DND-41 (cell line): ENCODE data around the gene PABPN1L.

Experiments
- ATAC-seq: fragments of 200-7000 bp; cut with Tn5 transposase; 3 replicates; pipeline ENCODE4 v1.9.1; 2021; ENCODE audit warnings: low read depth; ENCODE audit not compliant: insufficient read depth
- DNase-seq: peaks from one replicate; pipeline ENCODE4 v3.0.0-alpha.2; 2020
- H2AFZ ChIP-seq: 2 replicates; pipeline ENCODE4 v1.6.0; 2012; ENCODE audit warnings: low read depth, low read length
- H3K27ac ChIP-seq: 2 replicates; pipeline ENCODE4 v1.5.1; 2012; ENCODE audit warnings: low read length, inconsistent platforms
- H3K27me3 ChIP-seq: fragments of 200-600 bp; sonication (generic); 2 replicates; pipeline ENCODE4 v1.6.0; 2012; ENCODE audit warnings: low read length, mild to moderate bottlenecking, inconsistent platforms; ENCODE audit not compliant: insufficient read depth, poor library complexity
- H3K36me3 ChIP-seq: 2 replicates; pipeline ENCODE4 v1.5.1; 2012; ENCODE audit warnings: low read length, inconsistent platforms; ENCODE audit not compliant: insufficient read depth
- H3K4me1 ChIP-seq: 2 replicates; pipeline ENCODE4 v1.5.1; 2012; ENCODE audit warnings: mild to moderate bottlenecking, low read length; ENCODE audit not compliant: insufficient read depth
- H3K4me2 ChIP-seq: 2 replicates; pipeline ENCODE4 v1.6.0; 2012; ENCODE audit warnings: mild to moderate bottlenecking, moderate library complexity, low read length, inconsistent platforms; ENCODE audit not compliant: insufficient read depth
- H3K4me3 ChIP-seq, 2 experiments: fragments of 200-600 bp in 1 of 2; shearing (Covaris generic) in 1 of 2; 2 replicates each; pipeline ENCODE4 v1.5.1; 2012 to 2016; ENCODE audit warnings: inconsistent platforms in 2 of 2, low read length in 2 of 2, mild to moderate bottlenecking in 2 of 2, low read depth in 1 of 2, moderate library complexity in 1 of 2
- H3K79me2 ChIP-seq: 2 replicates; pipeline ENCODE4 v1.6.0; 2012; ENCODE audit warnings: low read length, inconsistent platforms; ENCODE audit not compliant: insufficient read depth
- H3K9ac ChIP-seq: 2 replicates; pipeline ENCODE4 v1.6.0; 2012; ENCODE audit warnings: low read depth, mild to moderate bottlenecking, inconsistent platforms, low read length, moderate library complexity
- H3K9me3 ChIP-seq: 2 replicates; pipeline ENCODE4 v1.5.1; 2012; ENCODE audit warnings: low read length, moderate library complexity, mild to moderate bottlenecking, inconsistent platforms; ENCODE audit not compliant: insufficient read depth, severe bottlenecking
- H4K20me1 ChIP-seq: 2 replicates; pipeline ENCODE4 v1.6.0; 2012; ENCODE audit warnings: low read length; ENCODE audit not compliant: insufficient read depth
- CTCF ChIP-seq: IDR thresholded peaks from 2 replicates; pipeline ENCODE4 v1.5.1; 2012; ENCODE audit warnings: borderline replicate concordance, low read length, moderate library complexity, mild to moderate bottlenecking; ENCODE audit not compliant: poor library complexity, severe bottlenecking; ENCODE audit errors: extremely low read depth
- EZH2 ChIP-seq: IDR thresholded peaks from 3 replicates; pipeline ENCODE4 v1.6.1; 2012; ENCODE audit warnings: borderline replicate concordance, low read depth, mild to moderate bottlenecking, moderate library complexity, low read length, inconsistent platforms; ENCODE audit not compliant: severe bottlenecking

PABPN1L gene

GRCh38 chr16:88900662-88901052, 34.2 kb upstream of the PABPN1L start:
- ATAC-seq: no peak
- Histone ChIP-seq H3K4me2 (no peak overlapping the region), H4K20me1 (peaks cover 3% of the 10 kb centered on the region), H3K79me2 (no peaks in the 10 kb centered on the region), H3K4me1 (no peaks in the 10 kb centered on the region), H3K27ac (no peak overlapping the region), H3K9ac (no peak overlapping the region), H3K36me3 (no peaks in the 10 kb centered on the region), H3K4me3 (no peak overlapping the region), H3K9me3 (no peaks in the 10 kb centered on the region), H3K27me3 (no peaks in the 10 kb centered on the region), H2AFZ (no peak overlapping the region)
- no peak for TF ChIP-seq CTCF
- no peak for TF ChIP-seq EZH2
- no peak for DNase-seq

GRCh38 chr16:88899901-88900661, 33.6 kb upstream of the PABPN1L start:
- Histone ChIP-seq H3K4me1 (no peaks in the 10 kb centered on the region), H3K9me3 (no peaks in the 10 kb centered on the region), H3K4me3 (no peak overlapping the region), H3K9ac (no peak overlapping the region), H3K79me2 (no peaks in the 10 kb centered on the region), H3K27me3 (no peaks in the 10 kb centered on the region), H3K4me2 (no peak overlapping the region), H3K36me3 (no peaks in the 10 kb centered on the region), H2AFZ (no peak overlapping the region), H4K20me1 (peaks cover 3% of the 10 kb centered on the region), H3K27ac (no peak overlapping the region)
- TF ChIP-seq EZH2 (no peak), CTCF (no peak)
- DNase-seq (no peak), ATAC-seq (no peak)

GRCh38 chr16:88897696-88898425, 31.4 kb upstream of the PABPN1L start:
- H3K27ac ChIP-seq: no peak overlapping the region
- TF ChIP-seq CTCF (no peak), EZH2 (no peak)

More at GRCh38 chr16:88897696-88898425, 31.4 kb upstream of the PABPN1L start:
- ATAC-seq (no peak), DNase-seq (no peak)
- H3K9ac ChIP-seq: no peak overlapping the region
- no peaks in the 10 kb centered on the region for H3K4me1 ChIP-seq
- no peak overlapping the region for H2AFZ ChIP-seq
- H3K36me3 ChIP-seq: no peaks in the 10 kb centered on the region
- H3K79me2 ChIP-seq: no peaks in the 10 kb centered on the region
- no peak overlapping the region for H3K4me2 ChIP-seq
- peaks cover 3% of the 10 kb centered on the region for H4K20me1 ChIP-seq
- H3K9me3 ChIP-seq: no peaks in the 10 kb centered on the region
- no peak overlapping the region for H3K4me3 ChIP-seq
- H3K27me3 ChIP-seq: no peaks in the 10 kb centered on the region
